Measurements from ENCODE around the gene VWC2L.

VWC2L gene

GRCh38 chr2:214451516-214452275 is 40.8 kb downstream of the VWC2L start:
- Histone ChIP-seq H3K36me3 (ENCODE audit: control insufficient read depth, low read length) (no peaks in the 10 kb centered on the region), H3K4me2 (ENCODE audit: low read length) (no peak overlapping the region), H3K9me3 (ENCODE audit: control insufficient read depth, insufficient read depth, low read length) (no peaks in the 10 kb centered on the region), H3K27ac (ENCODE audit: low read depth, low read length) (no peak overlapping the region), H3K9me2 (replicated peaks; ENCODE audit: control insufficient read depth, low read length) (no peaks in the 10 kb centered on the region), H3K27me3 (ENCODE audit: control insufficient read depth, low read length) (no peaks in the 10 kb centered on the region), H3K79me2 (ENCODE audit: control insufficient read depth, low read length) (no peaks in the 10 kb centered on the region), H3F3A (ENCODE audit: control insufficient read depth, insufficient read depth) (no peaks in the 10 kb centered on the region), H4K20me1 (ENCODE audit: control insufficient read depth, insufficient read depth, low read depth, low read length) (no peaks in the 10 kb centered on the region), H3K4me1 (ENCODE audit: control insufficient read depth, low read length) (no peaks in the 10 kb centered on the region), H3K4me3 (ENCODE audit: low read length) (no peak overlapping the region)
- no peak for TF ChIP-seq EZH2phosphoT487 (IDR thresholded peaks at IDR 0.05; ENCODE audit: borderline replicate concordance, low read length)
- TF ChIP-seq, protein P1, sequence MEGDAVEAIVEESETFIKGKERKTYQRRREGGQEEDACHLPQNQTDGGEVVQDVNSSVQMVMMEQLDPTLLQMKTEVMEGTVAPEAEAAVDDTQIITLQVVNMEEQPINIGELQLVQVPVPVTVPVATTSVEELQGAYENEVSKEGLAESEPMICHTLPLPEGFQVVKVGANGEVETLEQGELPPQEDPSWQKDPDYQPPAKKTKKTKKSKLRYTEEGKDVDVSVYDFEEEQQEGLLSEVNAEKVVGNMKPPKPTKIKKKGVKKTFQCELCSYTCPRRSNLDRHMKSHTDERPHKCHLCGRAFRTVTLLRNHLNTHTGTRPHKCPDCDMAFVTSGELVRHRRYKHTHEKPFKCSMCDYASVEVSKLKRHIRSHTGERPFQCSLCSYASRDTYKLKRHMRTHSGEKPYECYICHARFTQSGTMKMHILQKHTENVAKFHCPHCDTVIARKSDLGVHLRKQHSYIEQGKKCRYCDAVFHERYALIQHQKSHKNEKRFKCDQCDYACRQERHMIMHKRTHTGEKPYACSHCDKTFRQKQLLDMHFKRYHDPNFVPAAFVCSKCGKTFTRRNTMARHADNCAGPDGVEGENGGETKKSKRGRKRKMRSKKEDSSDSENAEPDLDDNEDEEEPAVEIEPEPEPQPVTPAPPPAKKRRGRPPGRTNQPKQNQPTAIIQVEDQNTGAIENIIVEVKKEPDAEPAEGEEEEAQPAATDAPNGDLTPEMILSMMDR (IDR thresholded peaks at IDR 0.05; ENCODE audit: low read depth, low read length, poor library complexity, severe bottlenecking): no peak

- H3K27ac ChIP-seq (ENCODE audit: low read depth, low read length): no peak overlapping the region
- H3F3A ChIP-seq (ENCODE audit: control insufficient read depth, insufficient read depth): no peaks in the 10 kb centered on the region
- H3K4me1 ChIP-seq (ENCODE audit: control insufficient read depth, low read length): no peaks in the 10 kb centered on the region
- TF ChIP-seq, protein P1 (IDR thresholded peaks at IDR 0.05; ENCODE audit: low read depth, low read length, poor library complexity, severe bottlenecking): no peak
- no peak for TF ChIP-seq EZH2phosphoT487 (IDR thresholded peaks at IDR 0.05; ENCODE audit: borderline replicate concordance, low read length)
- H3K4me2 ChIP-seq (ENCODE audit: low read length): no peak overlapping the region
- H3K36me3 ChIP-seq (ENCODE audit: control insufficient read depth, low read length): no peaks in the 10 kb centered on the region
- no peak overlapping the region for H3K4me3 ChIP-seq (ENCODE audit: low read length)
- no peaks in the 10 kb centered on the region for H3K79me2 ChIP-seq (ENCODE audit: control insufficient read depth, low read length)
- H3K9me2 ChIP-seq (replicated peaks; ENCODE audit: control insufficient read depth, low read length): no peaks in the 10 kb centered on the region
- no peaks in the 10 kb centered on the region for H4K20me1 ChIP-seq (ENCODE audit: control insufficient read depth, insufficient read depth, low read depth, low read length)
- no peaks in the 10 kb centered on the region for H3K9me3 ChIP-seq (ENCODE audit: control insufficient read depth, insufficient read depth, low read length)
- H3K27me3 ChIP-seq (ENCODE audit: control insufficient read depth, low read length): no peaks in the 10 kb centered on the region
Measured at GRCh38 chr2:214465363-214466146, 54.7 kb downstream of the VWC2L start.

- Histone ChIP-seq H3K9me3 (ENCODE audit: control insufficient read depth, insufficient read depth, low read length) (no peaks in the 10 kb centered on the region), H3K9me2 (replicated peaks; ENCODE audit: control insufficient read depth, low read length) (no peaks in the 10 kb centered on the region), H3K4me3 (ENCODE audit: low read length) (no peak overlapping the region), H3K4me2 (ENCODE audit: low read length) (no peak overlapping the region), H3K27ac (ENCODE audit: low read depth, low read length) (no peak overlapping the region), H3K4me1 (ENCODE audit: control insufficient read depth, low read length) (no peaks in the 10 kb centered on the region), H3K79me2 (ENCODE audit: control insufficient read depth, low read length) (no peaks in the 10 kb centered on the region), H4K20me1 (ENCODE audit: control insufficient read depth, insufficient read depth, low read depth, low read length) (no peaks in the 10 kb centered on the region), H3K27me3 (ENCODE audit: control insufficient read depth, low read length) (no peaks in the 10 kb centered on the region), H3K36me3 (ENCODE audit: control insufficient read depth, low read length) (no peaks in the 10 kb centered on the region), H3F3A (ENCODE audit: control insufficient read depth, insufficient read depth) (no peaks in the 10 kb centered on the region)
- TF ChIP-seq, protein P1 (IDR thresholded peaks at IDR 0.05; ENCODE audit: low read depth, low read length, poor library complexity, severe bottlenecking): no peak
- no peak for TF ChIP-seq EZH2phosphoT487 (IDR thresholded peaks at IDR 0.05; ENCODE audit: borderline replicate concordance, low read length)
Measured at GRCh38 chr2:214469728-214470127, 58.9 kb downstream of the VWC2L start.
